ENCODE results near the gene SATL1.
"Not testable (repeated sequence)": the region's sequence is repeated elsewhere in the genome, so short reads cannot be mapped to it uniquely, and the experiment has no call there.

Gene SATL1

GRCh38 chrX:85107407-85107806, 136.2 kb downstream of the SATL1 start:
- DNase-seq = no peak

- no peak for DNase-seq
These were observed 154.2 kb downstream of the SATL1 start for GRCh38 chrX:85089321-85089840.

DNA sequence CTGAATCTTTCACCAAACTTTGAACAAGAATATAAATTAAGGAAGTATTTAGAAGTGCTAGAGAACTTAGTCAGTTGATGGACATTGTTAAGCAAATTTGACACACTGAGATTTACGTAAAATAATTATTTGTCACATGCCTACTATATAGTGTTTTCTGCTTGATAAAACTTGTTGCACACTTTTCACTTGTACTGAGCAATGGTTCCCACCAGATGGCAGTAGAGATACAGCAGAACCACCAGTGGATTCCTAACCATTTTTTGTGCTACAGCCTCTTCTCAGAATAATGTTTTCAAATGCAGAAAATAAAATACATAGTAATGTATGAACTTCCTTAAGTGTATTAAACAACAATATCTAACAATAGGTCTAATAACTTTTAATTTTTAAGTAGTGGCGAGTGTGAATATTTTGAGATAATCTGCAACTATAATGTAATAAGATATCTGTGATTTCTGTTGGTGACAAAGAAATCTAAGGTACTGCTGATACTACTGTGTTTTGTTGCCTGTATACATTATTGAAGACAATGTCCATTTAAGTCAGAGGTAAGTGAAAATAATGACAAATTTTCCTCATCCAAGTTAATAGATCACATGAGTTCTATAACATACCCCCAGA, 158.7 kb downstream of the SATL1 start:
- no peak for DNase-seq

DNA sequence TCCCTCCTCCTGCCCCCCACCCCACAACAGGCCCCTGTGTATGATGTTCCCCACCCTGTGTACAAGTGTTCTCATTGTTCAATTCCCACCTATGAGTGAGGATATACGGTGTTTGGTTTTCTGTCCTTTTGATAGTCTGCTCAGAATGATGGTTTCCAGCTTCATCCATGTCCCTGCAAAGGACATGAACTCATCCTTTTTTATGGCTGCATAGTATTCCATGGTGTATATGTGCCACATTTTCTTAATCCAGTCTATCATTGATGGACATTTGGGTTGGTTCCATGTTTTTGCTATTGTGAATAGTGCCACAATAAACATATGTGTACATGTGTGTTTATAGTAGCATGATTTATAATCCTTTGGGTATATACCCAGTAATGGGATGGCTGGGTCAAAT, 166.3 kb downstream of the SATL1 start:
- DNase-seq = not testable (repeated sequence)

GRCh38 chrX:85065512-85066198, 177.9 kb downstream of the SATL1 start:
- no peak for DNase-seq

- DNase-seq = no peak
These were observed 190.8 kb downstream of the SATL1 start for GRCh38 chrX:85052636-85053343.

GRCh38 chrX:85052205-85052604, 191.4 kb downstream of the SATL1 start:
- DNase-seq = no peak

DNA sequence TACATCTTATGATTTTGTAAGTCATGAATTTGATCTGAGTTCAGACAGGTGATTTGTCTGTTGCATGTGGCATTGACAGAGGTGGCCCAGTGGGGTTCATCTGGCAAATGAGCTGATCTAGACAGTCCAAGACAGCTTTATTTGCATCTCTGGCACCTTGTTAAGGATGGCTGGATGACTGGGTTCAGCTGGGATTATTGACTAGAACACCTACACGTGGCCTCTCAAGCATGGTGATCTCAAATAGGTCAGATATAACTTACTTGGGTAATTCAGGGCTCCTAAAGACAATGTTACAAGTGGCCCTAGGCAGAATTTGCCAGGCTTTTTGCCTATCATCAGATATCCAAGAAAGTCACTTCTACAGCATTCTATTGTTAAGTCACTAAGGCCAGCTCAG, 192.0 kb downstream of the SATL1 start:
- no peak for DNase-seq
